ENCODE measurements around the gene ALOX15B.
"Not testable (repeated sequence)": the region's sequence is repeated elsewhere in the genome, so short reads cannot be mapped to it uniquely, and the experiment has no call there.

ALOX15B gene

GRCh38 chr17:8019665-8020650 lies 18.9 kb upstream of the ALOX15B start:
- no peak for TF ChIP-seq CTCF (conservative IDR thresholded peaks at IDR 0.05; ENCODE audit: low read depth, low read length)
- DNase-seq (ENCODE audit: low read depth): no peak
- H3K4me3 ChIP-seq (ENCODE audit: low read length): no peak overlapping the region

GRCh38 chr17:8020776-8021564 lies 17.9 kb upstream of the ALOX15B start:
- no peak overlapping the region for H3K4me3 ChIP-seq (ENCODE audit: low read length)

GRCh38 chr17:8021565-8022359 lies 17.1 kb upstream of the ALOX15B start:
- no peak overlapping the region for H3K4me3 ChIP-seq (ENCODE audit: low read length)
- no peak for TF ChIP-seq CTCF (conservative IDR thresholded peaks at IDR 0.05; ENCODE audit: low read depth, low read length)
- no peak for DNase-seq (ENCODE audit: low read depth)

More at GRCh38 chr17:8020776-8021564, 17.9 kb upstream of the ALOX15B start:
- no peak for DNase-seq (ENCODE audit: low read depth)
- TF ChIP-seq CTCF (conservative IDR thresholded peaks at IDR 0.05; ENCODE audit: low read depth, low read length): no peak

GRCh38 chr17:8022360-8023003 lies 16.4 kb upstream of the ALOX15B start:
- TF ChIP-seq CTCF (conservative IDR thresholded peaks at IDR 0.05; ENCODE audit: low read depth, low read length): no peak
- DNase-seq (ENCODE audit: low read depth): no peak
- H3K4me3 ChIP-seq (ENCODE audit: low read length): no peak overlapping the region

GRCh38 chr17:8024161-8024560 lies 14.7 kb upstream of the ALOX15B start:
- not testable (repeated sequence) for H3K4me3 ChIP-seq (ENCODE audit: low read length); DNase-seq (ENCODE audit: low read depth)

GRCh38 chr17:8025176-8025911 lies 13.5 kb upstream of the ALOX15B start:
- TF ChIP-seq CTCF (conservative IDR thresholded peaks at IDR 0.05; ENCODE audit: low read depth, low read length): no peak
- no peak for DNase-seq (ENCODE audit: low read depth)

More at GRCh38 chr17:8025176-8025911, 13.5 kb upstream of the ALOX15B start:
- H3K4me3 ChIP-seq (ENCODE audit: low read length): no peak overlapping the region
